ENCODE measurements around the gene OR2D2.
"Not testable (repeated sequence)": the region's sequence is repeated elsewhere in the genome, so short reads cannot be mapped to it uniquely, and the experiment has no call there.

The OR2D2 gene

GRCh38 chr11:6894097-6894496 lies 1.8 kb upstream of the OR2D2 start:
- DNase-seq, result no peak
- no peak overlapping the region for H3K4me3 ChIP-seq (ENCODE audit: low read depth, low read length)
- H3K9me3 ChIP-seq, result no peaks in the 10 kb centered on the region
- no peak for TF ChIP-seq CTCF (IDR thresholded peaks at IDR 0.05; ENCODE audit: low read depth, low read length)
- H3K4me1 ChIP-seq, result no peaks in the 10 kb centered on the region
- H3K36me3 ChIP-seq, result no peaks in the 10 kb centered on the region
- no peaks in the 10 kb centered on the region for H3K27me3 ChIP-seq

GRCh38 chr11:6889835-6890234 lies 2.5 kb downstream of the OR2D2 start:
- no peaks in the 10 kb centered on the region for H3K36me3 ChIP-seq
- TF ChIP-seq CTCF (IDR thresholded peaks at IDR 0.05; ENCODE audit: low read depth, low read length), result no peak

GRCh38 chr11:6888830-6889229 lies 3.5 kb downstream of the OR2D2 start:
- no peak for DNase-seq
- Histone ChIP-seq H3K36me3 (no peaks in the 10 kb centered on the region), H3K4me1 (no peaks in the 10 kb centered on the region), H3K9me3 (no peaks in the 10 kb centered on the region), H3K4me3 (ENCODE audit: low read depth, low read length) (no peak overlapping the region), H3K27me3 (no peaks in the 10 kb centered on the region)
- TF ChIP-seq CTCF (IDR thresholded peaks at IDR 0.05; ENCODE audit: low read depth, low read length), result no peak

More at GRCh38 chr11:6889835-6890234, 2.5 kb downstream of the OR2D2 start:
- no peak overlapping the region for H3K4me3 ChIP-seq (ENCODE audit: low read depth, low read length)
- H3K9me3 ChIP-seq, result no peaks in the 10 kb centered on the region
- H3K4me1 ChIP-seq, result no peaks in the 10 kb centered on the region
- DNase-seq, result no peak
- no peaks in the 10 kb centered on the region for H3K27me3 ChIP-seq

GRCh38 chr11:6887711-6888110 lies 4.6 kb downstream of the OR2D2 start:
- not testable (repeated sequence) for H3K36me3 ChIP-seq; H3K4me3 ChIP-seq (ENCODE audit: low read depth, low read length); H3K4me1 ChIP-seq; H3K27me3 ChIP-seq; H3K9me3 ChIP-seq; DNase-seq

GRCh38 chr11:6882751-6883150 lies 9.5 kb downstream of the OR2D2 start:
- no peak for DNase-seq

GRCh38 chr11:6876914-6877313 lies 15.4 kb downstream of the OR2D2 start:
- no peak for TF ChIP-seq CTCF (IDR thresholded peaks at IDR 0.05; ENCODE audit: low read depth, low read length)
- Histone ChIP-seq H3K4me1 (no peaks in the 10 kb centered on the region), H3K27me3 (no peaks in the 10 kb centered on the region)

More at GRCh38 chr11:6882751-6883150, 9.5 kb downstream of the OR2D2 start:
- H3K9me3 ChIP-seq, result no peaks in the 10 kb centered on the region
- H3K4me1 ChIP-seq, result no peaks in the 10 kb centered on the region
- H3K36me3 ChIP-seq, result no peaks in the 10 kb centered on the region
- H3K4me3 ChIP-seq (ENCODE audit: low read depth, low read length), result no peak overlapping the region
- H3K27me3 ChIP-seq, result no peaks in the 10 kb centered on the region
- no peak for TF ChIP-seq CTCF (IDR thresholded peaks at IDR 0.05; ENCODE audit: low read depth, low read length)

DNA sequence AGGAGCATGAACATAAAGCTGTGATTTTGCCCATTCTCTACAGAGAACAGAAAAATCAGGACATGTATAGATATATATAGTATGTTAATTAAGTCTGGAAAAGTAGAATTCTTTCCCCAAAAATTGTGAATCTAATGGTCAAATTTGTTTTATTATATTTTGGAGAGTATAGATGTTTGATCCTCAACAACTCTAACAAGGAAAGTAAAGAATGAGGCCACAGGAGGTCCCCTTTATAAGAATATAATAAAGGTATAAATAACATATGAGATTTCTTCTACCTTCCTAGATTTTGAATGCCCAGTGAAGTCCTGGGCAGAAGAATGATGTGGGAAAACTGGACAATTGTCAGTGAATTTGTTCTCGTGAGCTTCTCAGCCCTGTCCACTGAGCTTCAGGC lies 16.0 kb downstream of the OR2D2 start, which contains the start of gene OR10A4:
OR10A4 (plus strand) TSS at position 301 of the 400 bp plus-strand sequence; CDS start at position 324, 23 bp downstream.
- Histone ChIP-seq H3K9me3 (no peaks in the 10 kb centered on the region), H3K36me3 (no peaks in the 10 kb centered on the region), H3K4me1 (no peaks in the 10 kb centered on the region), H3K27me3 (no peaks in the 10 kb centered on the region), H3K4me3 (ENCODE audit: low read depth, low read length) (no peak within 1 kb of the TSS)
- no peak for TF ChIP-seq CTCF (IDR thresholded peaks at IDR 0.05; ENCODE audit: low read depth, low read length)
- no peak for DNase-seq

More at GRCh38 chr11:6876914-6877313, 15.4 kb downstream of the OR2D2 start:
- DNase-seq, result no peak
- Histone ChIP-seq H3K9me3 (no peaks in the 10 kb centered on the region), H3K4me3 (ENCODE audit: low read depth, low read length) (no peak overlapping the region), H3K36me3 (no peaks in the 10 kb centered on the region)

Data from BE2C (cell line).